Retina (tissue), 1 donor: ENCODE measurements around the gene DPM1.

ENCODE experiments used
- DNase-seq: peaks from one replicate; pipeline ENCODE4 v3.0.0-alpha.2; 2016

The DPM1 gene

DNA sequence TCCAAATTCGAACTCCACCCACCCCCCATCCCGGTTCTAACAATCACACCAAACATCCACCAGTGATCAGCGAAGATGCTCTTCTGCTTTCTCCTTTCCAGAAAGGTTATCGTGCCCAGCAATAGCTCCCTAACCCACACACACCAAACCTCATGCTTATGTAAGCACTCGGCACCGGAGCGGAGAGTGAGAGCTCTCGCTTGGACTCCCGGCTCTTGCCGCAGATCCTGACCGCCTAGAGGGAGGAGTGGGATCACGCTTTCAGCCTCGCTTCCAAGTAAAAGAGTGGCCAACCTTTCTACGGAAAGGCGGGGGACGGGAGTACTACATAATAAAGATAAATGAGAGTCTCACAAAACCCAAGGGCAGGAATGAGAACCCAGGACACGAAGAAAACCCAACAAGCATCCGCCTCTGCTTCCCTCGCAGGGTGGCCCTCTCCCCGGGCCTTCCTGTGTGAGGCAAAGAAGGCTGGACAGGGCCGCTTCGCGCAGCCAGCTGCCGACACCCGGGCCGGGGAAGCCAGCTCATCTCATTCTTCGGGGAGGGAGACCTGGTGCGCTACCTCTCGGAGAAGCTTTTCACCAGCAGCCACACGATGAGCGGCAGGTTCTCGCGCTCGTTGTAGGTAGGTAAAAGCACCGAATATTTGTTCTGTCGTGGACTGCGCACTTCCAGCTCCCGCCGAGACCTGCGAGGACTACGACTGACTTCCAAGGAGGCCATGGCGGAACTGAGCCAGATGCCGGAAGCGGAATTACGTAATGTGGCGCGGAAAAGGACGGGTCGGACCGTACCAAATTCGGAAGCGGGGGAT, at the start of gene DPM1:
TSS of gene DPM1 (minus strand) at position 735 of the 817 bp plus-strand sequence. CDS start at position 726, 9 bp downstream.
- DNase-seq: peak; percentile 96

DNA sequence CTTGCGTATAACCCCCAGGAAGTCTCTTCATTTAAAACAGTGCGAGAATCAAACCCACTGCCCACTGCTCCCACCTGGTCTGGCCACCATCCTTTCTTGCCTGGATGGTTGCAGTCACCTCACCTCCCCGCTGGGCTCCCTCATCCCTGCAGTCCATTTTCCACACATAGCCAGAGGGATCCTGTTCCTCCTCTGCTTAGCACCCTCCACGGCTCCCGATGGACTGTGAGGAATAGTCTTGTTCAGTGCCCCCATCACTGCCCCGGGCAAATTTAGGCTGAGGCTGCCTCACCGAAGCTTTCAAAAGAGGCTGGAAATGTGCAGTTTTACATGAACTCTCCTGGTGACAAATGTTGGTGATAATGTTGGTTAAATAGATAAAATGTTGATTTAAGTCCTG, 46.9 kb upstream of the DPM1 start:
- no peak for DNase-seq

GRCh38 chr20:51004781-51005180, 46.4 kb upstream of the DPM1 start:
- no peak for DNase-seq

GRCh38 chr20:51004305-51004727, 46.0 kb upstream of the DPM1 start:
- DNase-seq: no peak

- DNase-seq: no peak
Observed at GRCh38 chr20:51003753-51004152, 45.4 kb upstream of the DPM1 start.

DNA sequence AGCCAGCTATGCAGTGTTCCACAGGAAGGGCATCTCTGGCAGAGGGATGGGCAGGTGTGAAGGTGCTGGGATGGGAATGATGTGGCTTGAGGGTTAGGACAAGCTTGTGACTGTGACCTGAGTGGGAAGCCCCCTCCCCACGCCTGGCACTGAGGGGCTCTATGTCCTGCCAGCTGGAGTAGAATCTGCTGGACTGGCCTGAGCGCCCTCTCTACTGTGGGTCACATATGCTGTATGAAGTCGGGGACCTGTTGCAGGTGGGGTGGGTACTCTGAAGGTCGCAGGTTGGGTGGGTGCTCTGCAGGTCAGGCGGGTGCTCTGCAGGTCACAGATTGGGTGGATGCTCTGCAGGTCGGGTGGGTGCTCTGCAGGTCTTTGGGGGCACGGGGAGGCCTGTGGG, 44.3 kb upstream of the DPM1 start:
- DNase-seq: no peak

GRCh38 chr20:51001430-51002265, 43.3 kb upstream of the DPM1 start:
- no peak for DNase-seq

- DNase-seq: no peak
Observed at GRCh38 chr20:50999355-50999754, 41.0 kb upstream of the DPM1 start.

DNA sequence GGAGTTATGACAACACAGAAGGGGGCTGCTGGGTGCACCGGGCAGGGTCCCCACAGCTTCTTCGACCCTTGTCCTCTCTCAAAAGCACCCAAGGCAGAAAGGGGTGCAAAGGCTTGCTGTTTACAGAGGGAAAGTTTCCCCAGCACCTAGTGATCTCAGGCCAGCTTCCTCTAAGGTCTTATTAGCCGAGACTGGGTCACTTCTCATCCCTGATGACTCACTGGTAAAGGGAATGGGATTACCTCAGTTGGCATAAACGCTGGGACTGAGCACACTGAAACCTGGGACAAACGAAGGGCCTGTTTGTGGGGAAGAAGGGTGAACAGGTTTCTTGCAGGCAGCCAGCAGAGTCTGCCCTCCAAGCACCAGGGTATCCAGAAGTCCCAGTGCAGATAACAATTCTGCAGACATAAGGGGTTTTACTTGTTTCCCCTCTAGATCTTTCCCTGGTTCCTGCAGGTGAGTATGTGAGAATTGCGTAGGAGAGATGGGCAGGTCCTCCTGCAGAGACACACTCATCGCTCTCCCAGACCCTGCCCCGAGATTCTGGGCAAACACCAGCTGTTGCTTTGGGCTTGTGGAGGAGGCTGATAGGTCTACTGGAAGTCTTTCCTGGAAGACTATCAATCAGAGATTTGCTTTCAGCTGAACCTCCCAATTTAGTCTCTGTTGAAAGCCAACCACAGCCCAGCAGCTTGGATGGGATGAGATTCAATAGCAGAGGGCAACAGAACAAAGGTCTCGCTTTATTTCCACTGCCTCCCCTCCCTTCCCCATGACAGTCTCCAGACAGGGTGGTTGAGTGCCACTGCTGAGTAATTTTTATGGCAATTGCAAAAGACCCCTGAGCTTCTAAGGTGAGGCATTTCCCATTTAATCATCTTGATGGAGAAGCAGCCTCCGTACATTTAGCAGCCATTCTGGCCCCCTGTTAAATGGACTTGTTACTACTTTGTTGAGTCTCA, 38.9 kb upstream of the DPM1 start:
- no peak for DNase-seq

GRCh38 chr20:50995506-50995905, 37.2 kb upstream of the DPM1 start:
- DNase-seq: no peak

DNA sequence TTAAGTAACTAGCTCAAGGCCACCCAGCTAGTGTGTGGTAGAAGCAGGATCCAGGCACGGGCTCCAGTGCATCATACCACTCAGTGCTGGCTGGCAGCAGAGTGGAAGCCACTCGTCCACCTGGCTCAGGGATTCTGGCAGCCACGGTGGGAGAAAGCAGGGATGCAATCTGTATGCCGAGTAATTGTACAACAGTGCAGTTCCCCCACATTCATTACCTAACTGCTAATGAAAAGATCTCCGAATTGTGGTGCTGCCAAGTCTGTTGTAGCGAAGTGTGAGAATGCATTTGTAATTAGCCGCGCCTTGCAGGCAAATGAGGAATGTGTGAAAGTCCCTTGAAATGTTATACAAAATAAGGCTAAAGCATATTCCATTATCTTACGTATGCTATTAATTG, 35.5 kb upstream of the DPM1 start:
- no peak for DNase-seq

GRCh38 chr20:50992733-50993457, 34.6 kb upstream of the DPM1 start:
- peak; percentile 55 for DNase-seq

GRCh38 chr20:50992336-50992732, 34.0 kb upstream of the DPM1 start:
- DNase-seq: no peak

DNA sequence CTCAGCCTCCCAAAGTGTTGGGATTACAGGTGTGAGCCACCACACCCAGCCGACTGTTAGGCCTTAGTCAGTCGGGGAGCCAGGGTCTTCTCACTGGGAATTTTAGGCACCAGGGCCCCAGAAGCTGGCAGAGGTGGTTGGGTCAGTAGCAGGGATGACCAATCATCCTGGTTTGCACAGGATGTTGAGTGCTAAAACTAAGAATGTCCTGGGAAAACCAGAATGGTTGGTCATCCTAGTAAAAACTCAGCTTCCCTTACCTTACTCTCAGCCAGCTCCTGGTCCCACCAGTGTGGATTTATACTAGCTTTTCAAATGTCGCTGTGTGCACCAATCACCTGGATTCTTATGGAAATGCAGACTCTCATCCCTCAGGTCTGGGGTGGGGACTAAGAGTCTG, 32.7 kb upstream of the DPM1 start:
- DNase-seq: no peak

DNA sequence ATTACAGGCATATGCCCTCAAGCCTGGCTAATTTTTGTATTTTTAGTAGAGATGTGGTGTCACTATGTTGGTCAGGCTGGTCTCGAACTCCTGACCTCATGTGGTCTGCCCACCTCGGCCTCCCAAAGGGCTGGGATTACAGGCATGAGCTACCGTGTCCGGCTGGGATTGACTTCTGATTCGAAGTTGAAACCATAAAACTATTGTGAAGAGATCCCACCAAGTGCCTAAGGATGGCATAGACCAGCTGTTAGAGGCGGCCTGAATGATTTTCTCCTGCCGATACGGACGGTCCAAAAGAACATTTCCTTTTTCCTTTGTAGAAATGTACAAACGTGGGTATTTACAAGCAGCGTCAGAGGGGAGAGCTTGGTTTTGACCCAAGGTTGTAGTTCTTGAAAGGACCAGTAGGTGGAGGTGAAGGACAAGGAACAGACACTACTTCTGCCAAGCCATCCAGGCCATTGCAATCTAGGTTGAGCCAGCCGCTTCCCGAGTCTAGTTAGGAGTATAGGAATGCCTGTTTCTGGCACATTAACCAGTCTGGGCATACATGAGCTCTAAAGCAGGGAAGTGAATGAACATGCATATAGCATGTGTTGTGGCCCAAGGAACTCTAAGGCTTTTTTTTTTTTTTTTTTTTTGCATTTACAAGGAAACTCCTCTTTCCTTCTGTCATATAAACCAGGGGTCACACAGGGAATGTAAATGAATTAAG, 29.3 kb upstream of the DPM1 start:
- peak; percentile 84 for DNase-seq

DNA sequence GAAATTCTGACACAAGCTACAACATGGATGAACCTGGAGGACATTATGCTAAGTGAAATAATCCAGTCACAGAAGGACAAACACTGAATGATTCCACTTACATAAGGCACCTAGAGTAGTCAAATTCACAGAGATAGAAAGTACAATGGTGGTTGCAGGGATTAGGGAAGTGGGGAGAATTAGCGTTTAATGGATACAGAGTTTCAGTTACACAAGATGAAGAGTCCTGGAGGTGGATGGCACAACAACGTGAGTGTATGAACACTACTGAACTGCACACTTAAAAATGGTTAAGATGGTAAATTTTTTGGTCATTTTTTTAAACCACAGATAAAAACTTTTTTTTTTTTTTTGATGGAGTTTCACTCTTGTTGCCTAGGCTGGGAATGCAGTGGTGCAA, 25.0 kb upstream of the DPM1 start:
- no peak for DNase-seq

DNA sequence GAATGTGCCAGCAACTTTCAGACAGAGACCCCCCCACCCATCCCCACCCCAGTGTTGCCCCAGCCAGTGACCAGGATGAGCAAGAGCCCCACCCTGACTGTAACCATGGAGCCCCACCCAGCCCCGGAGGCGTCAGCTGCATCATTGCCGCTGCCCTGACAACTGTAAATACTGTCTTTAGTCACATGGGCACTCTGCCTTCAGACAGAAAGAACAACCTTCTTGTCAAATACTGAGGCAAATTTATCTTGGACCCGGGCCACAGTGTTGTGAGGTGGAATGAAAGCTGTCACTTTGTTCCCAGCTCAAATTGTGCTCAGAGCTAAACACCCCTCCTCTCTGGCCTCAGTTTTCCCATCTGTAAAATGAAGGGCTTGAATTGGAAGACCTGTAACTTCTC, 24.0 kb upstream of the DPM1 start:
- DNase-seq: no peak

DNA sequence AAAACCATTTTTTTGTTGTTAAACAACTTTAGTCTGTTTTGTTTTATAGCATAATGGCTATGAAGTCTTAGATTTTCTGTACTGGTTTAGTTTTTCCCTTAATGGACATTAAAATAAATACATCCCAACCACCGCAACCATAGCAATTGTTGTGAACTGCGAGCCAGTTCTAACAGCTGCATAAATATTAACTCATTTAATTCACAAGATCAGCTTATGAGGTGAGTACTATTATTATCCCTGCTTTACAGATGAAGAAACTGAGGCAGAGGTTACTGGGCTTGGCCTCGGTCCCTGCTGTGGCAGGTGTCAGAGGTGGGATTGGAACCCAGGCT, 23.3 kb upstream of the DPM1 start:
- DNase-seq: no peak

GRCh38 chr20:50980851-50981713, 22.8 kb upstream of the DPM1 start:
- DNase-seq: peak; percentile 67

DNA sequence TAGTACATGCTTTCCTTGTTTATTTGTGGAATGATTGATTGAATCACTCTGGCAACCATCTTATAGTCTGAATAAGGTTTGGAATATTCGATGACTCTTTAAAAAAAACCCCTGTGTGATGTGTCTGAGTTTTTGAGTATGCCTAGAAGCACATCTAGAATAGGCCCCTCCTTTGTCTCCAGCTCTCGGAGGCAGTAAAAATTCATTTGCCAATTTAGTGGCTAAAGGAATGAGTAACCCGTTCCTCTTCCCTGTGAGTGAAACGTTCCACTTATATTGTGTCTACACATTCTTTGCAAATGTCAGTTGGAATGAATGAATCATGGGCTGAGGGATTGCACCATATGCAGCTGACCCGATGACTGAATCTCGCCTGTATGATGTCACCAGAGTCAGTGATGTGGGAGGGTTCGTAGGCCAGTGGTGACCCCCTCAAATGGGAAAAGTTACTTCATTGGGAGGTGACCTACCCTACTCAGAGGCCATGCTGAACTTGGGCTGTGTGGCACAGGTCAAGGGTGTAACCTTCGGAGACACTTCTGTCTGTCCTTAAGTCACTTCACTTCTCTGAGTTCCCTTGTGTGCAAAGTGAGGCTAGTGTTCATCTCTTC, 21.8 kb upstream of the DPM1 start:
- DNase-seq: no peak
